HG02642 (cell line): Measurements from ENCODE around the gene RNF13.
A peak's percentile ranks its signal among the peaks of the same experiment; 100 is the strongest.
"Not testable (repeated sequence)": the region's sequence is repeated elsewhere in the genome, so short reads cannot be mapped to it uniquely, and the experiment has no call there.

Experiments used
- ATAC-seq: cut with Tn5 transposase; IDR thresholded peaks from one replicate; pipeline ENCODE4 v1.9.1; 2021; ENCODE audit warnings: mild to moderate bottlenecking; ENCODE audit not compliant: unreplicated experiment, poor library complexity

RNF13 gene

DNA sequence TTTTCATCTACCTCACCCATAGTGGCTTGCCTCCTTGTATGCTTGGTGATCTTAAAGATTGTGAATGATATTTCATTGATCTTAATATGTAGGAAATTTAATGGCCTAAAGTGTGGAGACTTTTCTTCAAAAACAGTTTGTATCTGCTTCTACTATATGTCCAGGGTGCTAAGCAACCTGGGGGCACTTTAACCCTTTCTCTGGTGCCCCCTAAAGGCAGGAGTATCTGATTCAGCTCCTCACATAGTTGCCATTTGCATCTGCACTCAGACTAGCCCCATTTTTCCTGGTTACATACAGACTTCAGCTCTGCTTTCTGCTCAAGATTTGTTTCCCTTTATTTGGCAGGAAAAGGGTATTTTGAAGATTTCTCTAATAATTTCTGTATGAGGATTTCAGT is 162.9 kb downstream of the RNF13 start:
- no peak for ATAC-seq

GRCh38 chr3:149977386-149977785 is 164.4 kb downstream of the RNF13 start:
- ATAC-seq: no peak

DNA sequence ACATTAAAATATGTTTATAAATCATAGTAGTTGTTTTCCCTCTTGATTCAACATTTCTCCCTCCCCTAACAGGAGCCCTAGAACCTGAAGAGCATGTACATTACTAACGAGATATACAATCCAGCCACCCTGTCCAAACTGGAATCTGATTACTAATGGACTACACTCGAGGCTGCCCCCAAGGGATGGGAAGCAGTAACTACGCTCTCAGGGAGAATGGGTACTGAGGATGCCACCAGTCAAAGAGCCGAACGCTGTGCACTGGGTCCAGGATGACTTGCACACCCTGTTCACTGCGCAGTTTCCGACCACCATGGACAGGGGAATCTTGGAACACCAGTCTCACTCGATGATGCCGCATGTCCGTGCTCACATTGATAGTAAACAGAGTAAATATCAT is 169.0 kb downstream of the RNF13 start:
- ATAC-seq: peak; percentile 60

GRCh38 chr3:149983053-149983452 is 170.0 kb downstream of the RNF13 start:
- not testable (repeated sequence) for ATAC-seq

GRCh38 chr3:149983628-149984027 is 170.6 kb downstream of the RNF13 start:
- no peak for ATAC-seq

- no peak for ATAC-seq
Observed at GRCh38 chr3:149989307-149989706, 176.3 kb downstream of the RNF13 start.

GRCh38 chr3:149990423-149990948 is 177.5 kb downstream of the RNF13 start:
- no peak for ATAC-seq

- ATAC-seq: no peak
Observed at GRCh38 chr3:149992416-149993058, 179.5 kb downstream of the RNF13 start.

- no peak for ATAC-seq
Observed at GRCh38 chr3:149998946-149999345, 185.9 kb downstream of the RNF13 start.

DNA sequence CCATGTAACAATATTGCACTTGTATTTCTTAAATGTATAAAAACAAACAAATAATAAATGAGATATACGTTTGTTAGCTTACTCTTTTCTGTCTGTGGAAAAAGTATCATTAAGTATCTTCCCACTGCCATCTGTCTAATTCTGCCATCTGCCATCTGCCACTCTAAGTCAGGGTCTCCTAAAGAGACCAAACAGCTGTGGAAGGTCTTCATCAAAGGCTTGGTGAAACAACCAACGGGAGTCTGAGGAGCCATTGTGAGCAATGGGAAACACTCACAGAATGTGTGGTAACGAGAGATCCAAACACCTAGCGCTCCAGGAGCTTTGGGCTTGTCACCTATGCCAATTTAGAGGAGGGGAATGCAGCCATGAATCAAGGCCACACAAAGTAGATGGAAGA is 186.4 kb downstream of the RNF13 start:
- no peak for ATAC-seq

- no peak for ATAC-seq
Observed at GRCh38 chr3:150000641-150001040, 187.6 kb downstream of the RNF13 start.

- no peak for ATAC-seq
Observed at GRCh38 chr3:150005243-150006112, 192.5 kb downstream of the RNF13 start.

GRCh38 chr3:150006794-150007193 is 193.8 kb downstream of the RNF13 start:
- ATAC-seq: no peak
